ENCODE measurements around the gene ZBP1.
A peak's percentile ranks its signal among the peaks of the same experiment; 100 is the strongest.

The ZBP1 gene

DNA sequence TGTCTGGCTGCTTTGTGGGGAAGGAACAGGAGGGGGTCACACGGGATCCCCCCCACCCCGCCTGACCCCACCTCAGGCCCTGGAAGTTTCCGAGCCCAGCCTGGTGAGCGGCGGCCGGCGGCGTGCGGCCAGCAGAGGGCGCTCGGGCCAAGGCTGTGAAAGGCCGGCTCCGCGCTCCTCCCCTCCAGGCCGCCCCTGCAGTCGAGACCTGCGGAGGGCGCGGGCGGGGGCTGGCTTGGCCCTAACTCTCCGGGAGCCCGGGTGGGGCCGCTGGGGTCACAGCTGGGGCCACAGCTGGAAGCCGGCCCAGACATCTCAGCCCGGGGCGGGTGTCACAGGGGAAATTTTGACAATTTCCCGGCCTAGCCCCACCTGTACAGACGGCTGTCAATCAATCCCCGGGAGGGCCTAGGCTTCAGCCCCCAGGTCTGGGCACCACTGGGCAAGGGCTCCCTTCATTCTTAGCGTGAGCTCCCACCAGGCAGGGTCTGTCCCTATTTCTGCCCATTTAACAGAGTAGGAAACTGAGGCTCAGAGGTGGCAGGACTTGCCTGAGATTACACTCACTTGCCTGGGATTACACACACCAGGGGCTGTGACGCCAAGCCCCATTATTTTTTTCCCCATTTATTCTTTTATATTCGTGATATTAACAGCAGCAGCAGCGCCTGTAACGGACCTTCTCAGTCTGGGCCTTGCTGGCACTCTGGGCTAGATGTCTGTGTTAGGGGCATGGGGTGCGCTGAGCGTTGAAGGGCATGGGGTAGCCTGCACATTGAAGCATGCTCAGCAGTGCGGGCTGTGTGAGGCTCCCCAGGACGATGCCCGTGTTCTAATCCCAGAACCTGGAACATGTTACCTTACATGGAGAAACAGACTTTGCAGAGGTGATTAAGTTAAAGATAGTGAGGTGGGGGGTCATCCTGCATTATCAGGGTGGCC lies 23.0 kb downstream of the ZBP1 start:
- peak; percentile 58 for DNase-seq (ENCODE audit: low spot score)

DNA sequence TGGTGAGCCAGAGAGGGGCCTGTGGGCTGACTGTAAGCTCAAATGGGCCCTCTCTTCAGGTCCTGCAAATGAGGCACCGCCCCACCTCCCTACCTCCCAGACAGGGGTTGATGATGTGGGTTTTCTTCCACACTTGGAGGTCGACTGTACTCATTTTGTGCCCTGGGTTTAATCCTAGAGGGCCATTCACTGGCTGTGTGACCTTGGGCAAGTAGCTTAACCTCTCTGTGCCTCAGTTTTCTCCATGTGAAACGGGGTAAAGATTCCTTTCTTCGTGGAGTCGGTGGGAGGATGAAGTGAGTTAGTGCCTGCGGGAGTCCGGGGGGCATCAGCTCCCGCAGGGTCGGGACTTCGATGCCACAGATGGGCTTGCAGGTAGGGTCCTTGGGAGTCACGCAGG lies 23.9 kb downstream of the ZBP1 start:
- DNase-seq (ENCODE audit: low spot score) = no peak

DNA sequence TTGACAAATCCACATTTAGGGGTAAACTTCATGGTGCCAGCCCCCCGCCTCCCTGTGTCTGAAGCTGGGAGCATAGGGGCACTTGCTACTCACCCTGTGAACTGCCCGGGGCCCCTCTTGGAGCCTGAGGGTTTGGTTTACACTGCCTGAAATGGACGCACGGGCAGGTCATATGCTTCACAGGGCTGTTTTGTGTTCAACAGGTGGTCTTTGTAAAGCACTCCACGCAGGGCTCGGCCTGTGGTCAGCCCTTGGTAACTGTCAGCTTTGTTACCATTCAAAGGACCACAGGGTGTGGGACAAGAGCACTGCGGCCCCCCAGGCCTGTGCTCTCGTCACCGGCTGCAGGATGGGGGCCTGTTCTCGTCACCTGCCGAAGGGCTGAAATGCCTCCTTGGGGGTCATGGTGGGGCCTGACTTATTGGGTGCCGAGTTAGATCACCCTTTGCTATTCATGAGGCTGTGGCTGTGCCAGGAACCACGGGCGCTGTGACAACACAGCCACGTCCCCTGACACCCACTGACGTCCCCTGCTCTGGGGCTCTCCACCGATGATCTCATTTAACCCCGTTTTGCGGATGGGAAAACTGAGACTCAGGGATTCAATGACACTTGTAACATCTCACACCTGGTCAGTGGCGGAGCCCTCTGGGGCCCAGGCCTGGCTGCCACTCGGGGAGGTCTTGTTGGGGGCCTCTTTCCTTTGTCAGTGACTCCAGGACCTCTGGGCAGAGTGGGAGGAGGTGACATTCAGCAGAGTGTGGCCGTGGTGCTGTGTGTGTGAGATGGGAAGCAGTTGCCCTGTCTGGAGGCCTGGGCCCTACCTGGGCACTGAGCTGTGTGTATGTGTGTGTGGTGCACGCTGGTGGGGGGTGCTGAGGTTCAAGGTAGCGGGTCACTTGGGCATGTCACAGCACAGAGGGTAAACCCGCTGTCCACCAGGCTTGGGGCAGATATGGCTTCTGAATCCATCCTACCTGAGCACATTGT lies 24.9 kb downstream of the ZBP1 start:
- no peak for DNase-seq (ENCODE audit: low spot score)

DNA sequence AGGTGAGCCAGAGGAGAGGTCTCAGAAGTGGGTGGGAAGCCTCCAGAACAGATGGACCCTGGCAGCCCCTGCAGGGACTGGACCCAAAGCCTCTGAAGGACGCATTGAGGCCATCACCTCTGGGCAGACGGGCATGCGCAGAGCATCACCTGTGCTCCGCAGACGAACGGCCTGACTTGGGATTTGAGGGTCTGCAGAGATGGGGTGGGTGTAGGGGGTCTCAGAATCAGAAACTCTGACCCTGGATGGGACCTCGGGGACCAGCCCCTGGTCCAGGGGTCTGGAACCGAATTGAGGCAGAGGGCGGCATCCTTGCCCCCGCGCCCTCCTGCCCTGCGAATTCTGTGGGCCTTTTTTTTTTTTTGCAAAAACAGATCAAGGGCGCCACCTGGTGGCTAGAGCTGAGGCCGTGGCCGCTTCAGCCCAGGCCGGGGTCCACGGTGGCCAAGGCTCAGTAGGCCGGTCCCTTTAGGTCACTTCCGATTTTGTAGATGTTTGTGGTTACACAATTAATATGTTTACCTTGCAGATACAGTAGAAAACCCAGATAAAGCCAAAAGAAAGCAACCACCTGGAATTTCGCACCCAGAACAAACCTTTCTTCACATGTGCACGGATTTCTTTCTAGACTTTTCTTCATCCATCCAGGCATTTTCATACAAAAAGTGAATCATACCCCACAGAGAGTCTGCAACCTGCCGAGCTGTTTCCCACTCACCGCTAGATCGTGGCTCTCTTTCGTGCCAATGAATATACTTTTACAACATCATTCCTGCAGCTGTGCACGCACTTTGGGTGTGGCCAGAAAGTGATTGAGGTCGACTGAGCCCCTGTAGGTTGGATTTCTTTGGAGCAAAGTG lies 25.9 kb downstream of the ZBP1 start:
- peak; percentile 65 for DNase-seq (ENCODE audit: low spot score)

DNA sequence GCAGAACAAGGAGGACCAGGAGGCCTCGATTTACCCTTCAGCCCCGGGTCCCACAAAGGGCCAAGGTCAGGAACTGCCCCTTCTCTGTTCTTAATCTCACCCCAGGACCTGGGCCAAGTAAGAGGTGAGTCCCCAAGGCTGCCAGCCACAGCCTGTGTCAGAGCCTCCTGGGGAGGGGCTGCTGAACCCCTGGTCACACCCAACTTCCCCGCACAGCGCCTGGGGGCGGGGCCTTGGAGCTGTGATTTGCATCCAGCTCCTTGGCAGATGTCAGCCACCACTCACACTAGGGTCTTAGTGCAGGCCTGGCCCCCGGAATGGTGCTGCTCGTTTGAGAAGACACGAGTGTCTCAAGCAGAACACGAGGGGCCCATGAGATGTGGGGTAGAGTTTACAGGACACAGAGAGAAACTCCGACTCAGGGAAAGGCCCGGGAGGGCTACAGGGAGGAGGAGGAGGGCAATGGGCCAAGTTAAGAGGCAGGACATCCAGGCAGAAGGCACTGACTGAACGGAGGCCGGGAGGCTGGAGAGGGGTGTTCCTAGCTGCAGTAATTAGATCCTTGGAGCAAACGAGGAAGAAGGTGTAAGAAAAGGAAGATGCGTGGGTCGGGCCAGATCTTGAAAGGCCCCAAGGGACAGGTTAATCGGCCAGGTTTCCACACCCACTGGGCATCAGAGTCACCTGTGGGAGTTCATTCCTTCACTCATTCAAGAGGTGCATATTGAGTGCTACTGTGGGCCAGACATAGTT lies 26.9 kb downstream of the ZBP1 start:
- no peak for DNase-seq (ENCODE audit: low spot score)

DNA sequence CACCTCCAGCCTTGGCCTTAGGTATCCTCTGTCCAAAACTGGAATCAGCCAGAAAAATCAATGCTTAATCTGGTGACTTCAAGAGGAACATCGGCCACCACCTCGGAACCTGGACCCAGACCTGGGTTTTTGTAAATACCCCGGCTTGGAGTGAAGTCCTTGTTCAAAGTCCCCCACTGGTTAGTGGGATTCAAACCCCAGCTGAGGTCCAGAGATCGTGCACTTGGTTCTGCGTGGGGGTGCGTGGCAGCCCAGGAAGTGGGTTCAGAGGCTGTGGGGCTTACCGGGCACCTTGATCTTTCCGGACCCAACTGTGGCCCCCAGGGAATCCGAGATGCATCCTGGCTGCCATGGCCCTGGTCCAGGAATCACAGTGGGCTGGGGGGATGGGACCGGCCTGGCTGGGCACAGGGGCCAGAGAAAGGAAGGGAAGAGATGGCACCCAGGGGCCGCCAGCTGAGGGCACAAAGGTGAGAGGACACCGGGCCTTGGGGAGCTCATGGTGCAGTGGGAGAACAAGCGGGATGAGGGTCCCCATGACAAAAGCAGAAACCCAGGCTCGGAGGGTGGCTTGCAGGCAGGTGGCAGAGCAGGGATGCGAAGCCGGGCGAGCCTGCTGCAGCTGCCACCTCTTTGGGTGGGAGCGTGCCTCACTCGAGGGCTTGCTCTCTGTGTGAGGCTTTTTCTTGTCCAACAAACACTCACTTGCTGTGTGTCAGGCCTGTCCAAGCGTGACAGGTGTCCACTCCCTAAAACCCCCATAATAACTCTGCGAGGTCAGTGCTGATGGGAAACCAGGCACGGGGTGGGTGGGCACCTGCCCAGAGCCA lies 27.7 kb downstream of the ZBP1 start:
- no peak for DNase-seq (ENCODE audit: low spot score)

DNA sequence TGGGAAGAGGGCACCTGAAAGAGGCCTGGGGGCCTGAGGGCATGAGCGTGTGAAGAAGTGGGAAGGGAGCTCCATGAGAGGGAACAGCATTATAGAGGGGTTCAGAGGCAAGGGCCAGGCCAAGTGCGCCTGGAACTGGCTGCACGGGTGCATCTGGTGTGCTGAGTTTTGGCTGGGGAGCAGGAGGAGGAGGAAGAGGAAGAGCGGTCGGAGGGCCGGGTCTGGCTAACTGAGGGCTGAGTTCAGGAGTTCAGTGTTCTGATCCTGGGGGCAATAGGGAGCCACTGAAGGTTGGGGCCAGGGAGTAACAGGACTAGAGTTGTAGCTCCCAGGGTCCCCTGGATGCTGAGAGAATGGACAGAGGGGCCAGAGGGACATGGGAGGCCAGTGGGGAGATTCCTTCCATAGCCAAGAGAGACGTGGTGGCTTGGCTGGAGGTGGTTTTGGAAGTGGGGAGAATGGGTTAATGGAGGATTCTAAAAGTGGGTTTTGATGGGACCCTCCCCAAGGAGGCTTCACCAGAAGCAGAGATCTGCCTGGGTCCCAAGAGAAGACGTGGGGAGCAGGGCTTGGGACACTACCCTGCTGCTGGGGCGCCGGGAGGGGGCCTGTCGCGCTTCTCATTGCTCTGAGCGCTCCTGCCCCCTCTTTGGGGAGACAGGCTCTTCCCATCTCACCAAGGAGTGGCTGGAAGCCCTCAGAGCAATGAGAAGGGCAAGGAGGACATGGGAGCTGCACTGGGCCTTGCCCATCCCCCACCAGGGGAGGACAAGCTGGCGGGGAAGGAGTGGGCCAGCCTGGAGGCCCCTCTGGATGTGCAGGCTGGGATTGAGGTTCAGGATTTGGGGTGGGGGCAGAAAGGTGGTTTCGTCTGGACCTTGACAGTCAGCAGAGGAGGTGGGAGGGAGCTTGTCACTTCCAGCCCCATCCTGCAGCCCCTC lies 28.7 kb downstream of the ZBP1 start:
- DNase-seq (ENCODE audit: low spot score) = no peak

DNA sequence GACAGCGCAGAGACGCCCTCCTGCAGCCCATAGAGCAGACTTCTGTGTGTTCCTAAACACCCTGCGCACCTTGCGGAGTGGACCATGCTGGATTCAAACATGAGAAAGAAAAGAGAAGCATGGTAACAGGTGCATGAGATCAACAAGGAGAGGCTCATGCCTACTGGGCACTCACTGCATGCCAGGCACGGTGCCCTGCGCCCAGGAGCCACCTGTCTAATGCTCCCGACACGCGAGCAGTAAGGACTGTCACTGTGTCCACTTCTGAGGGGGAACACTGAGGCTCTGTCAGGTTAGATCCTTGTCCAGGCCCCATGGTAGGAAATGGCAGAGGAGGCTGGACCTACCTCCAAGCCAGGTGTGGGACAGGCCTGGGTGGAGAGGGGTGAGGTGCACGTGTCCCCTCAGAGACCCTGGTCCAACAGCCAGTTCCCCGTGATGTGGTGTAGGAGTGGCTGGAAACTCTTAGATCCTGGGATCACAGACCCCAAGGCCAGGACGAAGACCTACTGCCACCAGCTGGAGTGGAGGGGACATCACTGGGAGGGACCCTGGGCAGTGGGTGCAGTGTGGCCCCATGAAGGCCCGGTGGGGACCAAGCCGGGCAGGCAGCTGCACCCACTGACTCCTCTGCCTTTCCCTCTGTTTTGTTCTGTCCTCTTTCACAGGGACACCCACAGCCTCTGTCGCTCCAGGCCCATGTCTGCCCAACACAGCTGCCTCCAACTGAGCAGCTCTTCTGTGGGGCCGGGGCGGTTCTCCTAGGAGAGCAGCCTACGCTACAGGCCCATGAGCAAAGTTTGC lies 29.5 kb downstream of the ZBP1 start:
- DNase-seq (ENCODE audit: low spot score) = no peak

DNA sequence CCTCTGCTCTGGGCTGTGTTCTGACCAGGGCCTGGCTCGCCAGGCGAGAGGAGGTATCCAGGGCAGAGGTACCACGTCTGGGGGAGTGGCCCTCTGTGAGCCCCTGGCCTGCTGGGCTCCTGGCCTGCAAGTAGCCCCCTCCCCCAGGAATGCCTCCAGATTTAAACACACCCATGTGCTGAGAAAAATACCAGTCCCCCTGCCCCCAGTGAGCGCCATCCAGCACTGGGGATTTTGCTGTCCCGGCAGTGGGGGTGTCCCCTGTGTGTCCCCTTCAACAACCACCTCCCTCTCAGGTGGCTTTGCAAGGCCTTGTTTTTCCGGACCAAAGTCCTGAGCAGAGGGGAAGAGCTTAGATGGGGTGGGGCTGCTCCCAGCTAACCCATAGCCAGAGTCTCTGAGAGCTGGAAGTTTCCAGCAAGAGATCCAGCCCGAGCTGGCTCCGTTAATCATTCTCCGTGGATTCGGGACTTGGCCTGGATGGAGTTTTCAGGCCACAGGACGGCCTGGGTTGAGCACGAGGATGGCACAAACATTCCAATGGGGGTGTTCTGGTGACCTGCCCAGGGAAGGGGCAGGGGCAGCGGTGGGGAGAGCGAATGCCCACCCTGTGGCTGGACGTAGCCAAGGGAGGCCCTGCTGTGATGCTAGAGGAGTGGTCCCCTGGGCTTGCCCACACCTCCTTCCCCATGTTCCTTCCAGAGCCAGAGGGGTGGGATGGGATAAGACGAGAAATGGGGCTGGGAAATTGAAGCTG lies 30.3 kb downstream of the ZBP1 start:
- DNase-seq (ENCODE audit: low spot score) = no peak

DNA sequence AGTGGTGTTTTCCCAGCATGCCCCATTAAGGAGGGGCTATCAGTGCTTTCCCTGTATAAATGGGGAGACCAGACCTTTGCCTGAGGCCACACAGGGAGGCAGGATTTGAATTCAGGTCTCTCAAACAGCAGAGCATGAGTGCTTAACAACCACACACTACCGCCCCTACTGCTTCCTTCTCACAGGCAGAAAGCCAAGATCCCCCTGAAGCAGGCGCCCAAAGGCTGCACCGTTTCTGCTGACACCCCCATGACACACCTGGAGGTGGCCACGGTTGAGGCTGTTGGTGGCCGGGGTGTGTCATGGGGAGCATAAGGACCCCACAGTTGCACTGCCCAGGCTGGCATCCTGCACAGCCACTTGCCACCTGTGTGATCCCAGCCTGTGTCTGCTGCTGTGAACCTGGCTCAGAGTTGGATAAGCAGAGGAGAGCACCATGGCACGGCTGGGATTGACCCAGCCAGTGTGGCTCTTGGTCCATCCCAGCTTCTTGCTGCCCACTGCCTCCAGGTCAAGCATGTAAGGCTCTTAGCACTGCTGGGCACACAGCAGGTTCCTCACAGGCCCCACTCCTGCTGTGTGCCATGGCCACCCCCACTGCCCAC lies 31.0 kb downstream of the ZBP1 start:
- no peak for DNase-seq (ENCODE audit: low spot score)

DNA sequence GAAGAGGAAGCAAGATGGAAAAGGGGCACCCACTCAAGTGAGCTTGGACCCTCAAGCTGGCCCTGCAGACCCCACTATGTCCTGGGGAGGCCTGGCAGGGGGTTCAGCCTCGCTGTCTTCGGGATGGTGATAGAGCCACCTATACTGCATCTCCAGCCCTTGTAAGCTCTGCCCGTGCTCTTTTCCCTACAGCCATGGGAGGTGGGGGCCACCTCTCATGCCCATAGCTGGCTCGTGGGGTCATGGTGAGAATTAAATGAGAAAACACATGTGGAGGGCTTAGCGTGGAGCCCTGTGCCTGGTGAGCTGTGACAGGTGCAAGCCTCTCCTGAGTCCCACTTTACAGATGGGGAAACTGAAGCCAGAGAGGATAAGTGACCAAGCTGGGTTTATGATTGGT lies 31.6 kb downstream of the ZBP1 start:
- no peak for DNase-seq (ENCODE audit: low spot score)

DNA sequence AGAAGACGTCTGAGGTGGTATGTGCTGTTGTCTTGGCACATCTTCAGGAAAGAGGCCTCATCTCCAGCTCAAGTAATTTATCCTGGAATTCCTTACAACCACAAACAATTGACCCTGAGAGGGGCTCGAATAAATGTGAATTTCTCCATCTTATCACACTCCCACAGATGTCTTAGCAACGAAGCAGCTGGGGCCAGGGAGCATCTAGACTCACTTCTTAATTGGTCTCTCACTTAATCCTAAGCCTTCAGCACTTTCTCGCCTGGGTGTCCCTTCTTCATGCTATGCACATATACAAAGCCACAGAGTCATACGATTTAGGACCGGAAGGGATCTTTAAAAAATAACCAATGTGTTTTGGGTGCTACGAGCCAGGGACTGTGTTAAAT lies 32.2 kb downstream of the ZBP1 start:
- DNase-seq (ENCODE audit: low spot score) = no peak

DNA sequence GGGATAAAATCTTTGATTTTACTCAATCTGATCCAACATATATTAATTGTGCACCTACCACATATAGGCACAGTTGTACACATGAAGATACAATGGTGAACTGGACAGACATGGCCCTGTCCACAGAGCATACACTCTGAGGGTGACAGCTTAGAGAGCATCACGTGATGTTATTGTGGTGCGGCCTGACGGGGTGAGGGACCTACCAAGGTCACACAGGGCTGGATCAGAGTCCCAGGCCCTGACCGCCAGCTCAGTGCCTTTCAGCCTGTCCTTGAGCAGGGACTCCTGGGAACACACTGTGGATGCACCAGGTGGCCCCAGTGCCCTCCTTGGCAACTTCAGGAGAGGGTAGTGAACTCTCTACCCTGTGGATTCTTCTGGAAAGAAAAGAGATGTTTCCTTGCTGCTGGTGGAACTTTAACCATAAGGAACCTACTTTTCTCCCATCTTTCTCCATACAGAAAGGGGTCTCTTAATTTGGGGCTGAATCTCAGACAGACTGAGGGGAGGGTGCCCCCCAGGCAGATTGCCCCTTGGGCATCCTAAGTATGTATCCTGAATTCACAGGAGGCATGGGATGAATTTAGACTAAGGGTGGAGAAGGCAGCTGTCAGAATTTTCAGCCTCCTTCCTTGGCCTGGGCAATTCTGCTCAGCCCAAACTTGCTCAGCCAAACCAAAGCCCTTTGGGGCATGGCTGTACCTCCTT lies 32.8 kb downstream of the ZBP1 start:
- no peak for DNase-seq (ENCODE audit: low spot score)

DNA sequence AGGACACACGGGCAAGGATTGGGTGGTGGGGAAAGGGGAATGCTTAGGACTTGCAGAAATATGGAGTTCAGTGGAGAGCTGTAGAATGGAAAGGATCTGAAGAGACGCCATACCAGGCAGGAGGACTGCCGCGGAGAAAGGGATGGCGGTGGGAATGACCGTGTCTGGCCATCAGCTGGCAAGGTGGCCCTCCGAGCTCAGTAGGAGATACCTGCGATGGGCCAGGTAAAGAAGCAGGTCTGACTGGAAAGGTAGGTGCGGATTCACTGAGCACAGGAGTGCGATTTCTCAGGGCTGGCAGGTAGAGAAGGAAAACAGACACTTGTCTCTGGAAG lies 33.3 kb downstream of the ZBP1 start:
- no peak for DNase-seq (ENCODE audit: low spot score)

DNA sequence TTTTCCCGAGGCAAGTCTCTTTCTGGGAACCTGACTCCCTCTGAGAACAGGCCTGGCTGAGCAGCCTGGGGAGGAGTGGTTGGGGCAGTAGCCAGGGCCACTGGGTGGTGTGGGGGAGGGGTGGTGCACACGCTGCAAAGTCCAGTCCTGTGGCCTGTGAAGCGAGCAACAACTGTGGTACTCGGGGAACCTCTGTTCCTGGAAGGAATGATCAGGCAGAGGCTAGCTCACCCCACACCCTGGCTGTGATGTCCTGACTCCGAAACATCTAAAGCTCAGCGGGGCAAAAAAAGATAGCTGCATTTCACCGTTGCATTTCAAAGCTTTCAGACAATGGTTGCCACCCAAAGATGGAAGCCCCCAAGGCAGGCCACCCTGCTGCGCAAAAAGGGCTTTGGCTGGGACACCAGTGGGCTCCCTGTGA lies 33.8 kb downstream of the ZBP1 start:
- no peak for DNase-seq (ENCODE audit: low spot score)

DNA sequence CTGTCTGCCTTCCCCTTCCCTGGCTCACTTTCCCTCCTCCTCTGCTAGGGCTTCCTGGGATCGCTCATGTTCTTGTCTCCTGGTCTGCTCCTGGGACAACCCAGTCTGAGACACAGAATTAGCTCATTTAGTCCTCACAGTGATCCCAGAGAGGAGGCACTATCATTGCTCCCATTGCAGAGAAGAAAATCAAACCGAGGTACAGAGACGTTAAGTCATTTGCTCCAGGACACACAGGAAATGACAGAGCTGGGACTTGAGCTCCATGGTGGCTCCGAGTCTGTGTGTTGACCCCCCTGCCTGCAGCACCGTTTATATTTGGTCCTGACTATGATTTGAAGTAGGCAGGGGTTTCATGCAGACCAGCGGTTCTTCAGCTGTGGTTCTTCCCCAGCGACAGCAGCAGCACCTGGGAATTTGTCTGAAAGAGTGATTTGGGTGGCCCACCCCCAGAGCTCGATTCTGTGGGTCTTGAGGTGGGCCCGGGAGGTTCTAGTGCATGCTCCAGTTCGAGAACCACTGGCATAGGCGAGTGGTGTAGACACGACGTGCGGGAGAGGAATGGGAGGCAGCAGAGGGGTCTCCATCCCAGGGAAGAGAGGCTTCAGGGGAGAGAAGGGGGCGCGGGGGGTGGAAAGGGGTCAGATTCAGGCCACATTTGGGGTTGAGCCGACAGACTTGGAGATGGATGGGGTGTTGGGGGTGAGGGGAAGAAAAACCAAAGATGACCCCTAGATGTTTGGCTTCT lies 34.6 kb downstream of the ZBP1 start:
- no peak for DNase-seq (ENCODE audit: low spot score)

All from hematopoietic multipotent progenitor cell treated with erythropoietin and hydrocortisone succinate and interleukin-3 and kit ligand, for 15 days (in vitro differentiated cells).